Dedifferentiated amniotic fluid mesenchymal stem cell (primary cell): ENCODE data around the gene PPP1R12B.
"Not testable (repeated sequence)": the region's sequence is repeated elsewhere in the genome, so short reads cannot be mapped to it uniquely, and the experiment has no call there.

Experiments
- DNase-seq: peaks from one replicate; pipeline ENCODE4 v3.0.0-alpha.2; 2016; ENCODE audit errors: extremely low spot score

PPP1R12B gene

GRCh38 chr1:202629257-202629811 lies 280.8 kb downstream of the PPP1R12B start:
- DNase-seq, result not testable (repeated sequence)

GRCh38 chr1:202630096-202630495 lies 281.6 kb downstream of the PPP1R12B start:
- DNase-seq, result not testable (repeated sequence)

- no peak for DNase-seq
These were observed 282.0 kb downstream of the PPP1R12B start for GRCh38 chr1:202630541-202630940.

- no peak for DNase-seq
These were observed 282.8 kb downstream of the PPP1R12B start for GRCh38 chr1:202631076-202631923.

- no peak for DNase-seq
These were observed 283.7 kb downstream of the PPP1R12B start for GRCh38 chr1:202632241-202632640.

GRCh38 chr1:202636171-202636570 lies 287.7 kb downstream of the PPP1R12B start:
- DNase-seq, result not testable (repeated sequence)

- not testable (repeated sequence) for DNase-seq
These were observed 289.0 kb downstream of the PPP1R12B start for GRCh38 chr1:202637321-202638018.

- no peak for DNase-seq
These were observed 289.7 kb downstream of the PPP1R12B start for GRCh38 chr1:202638019-202638700.

- not testable (repeated sequence) for DNase-seq
These were observed 290.3 kb downstream of the PPP1R12B start for GRCh38 chr1:202638701-202639305.

GRCh38 chr1:202639500-202639899 lies 291.0 kb downstream of the PPP1R12B start:
- DNase-seq, result no peak

- DNase-seq, result no peak
These were observed 293.7 kb downstream of the PPP1R12B start for GRCh38 chr1:202642212-202642611.
